ENCODE measurements around the gene USH1G.

GRCh38 chr17:74879308-74879707 lies 43.7 kb downstream of the USH1G start:
- TF ChIP-seq YY1 (IDR thresholded peaks at IDR 0.05; ENCODE audit: insufficient read depth, insufficient read length) (no peak), ZNF274 (IDR thresholded peaks at IDR 0.05; ENCODE audit: low read depth, low read length) (no peak), SUZ12 (IDR thresholded peaks at IDR 0.05; ENCODE audit: extremely low read depth, insufficient read depth, insufficient read length) (no peak)
